ENCODE results near the gene WDR5. TPM values are rescaled to one million over a fixed set of nuclear protein-coding genes. Genes with fewer than 3 reads are reported as not detected.
"Not testable (repeated sequence)": the region's sequence is repeated elsewhere in the genome, so short reads cannot be mapped to it uniquely, and the experiment has no call there.

WDR5 gene
- total RNA-seq, 1 donor from 2014 or later, result 16.7 TPM

- Histone ChIP-seq H3K4me1 (no peaks in the 10 kb centered on the region), H3K4me3 (no peak overlapping the region), H3K36me3 (no peaks in the 10 kb centered on the region), H3K9me3 (no peaks in the 10 kb centered on the region), H3K27me3 (no peaks in the 10 kb centered on the region), H3K27ac (no peak overlapping the region)
- no peak for TF ChIP-seq POLR2AphosphoS5 (IDR thresholded peaks at IDR 0.05; ENCODE audit: insufficient read depth in 1 of 2, low read depth in 1 of 2)
- TF ChIP-seq CTCF (IDR thresholded peaks at IDR 0.05), result no peak
- no peak for TF ChIP-seq POLR2A (IDR thresholded peaks at IDR 0.05)
- no peak for DNase-seq (ENCODE audit: extremely low spot score in 2 of 2)
- intact Hi-C loops (cut with DNase I), result no loop called here
These were observed 23.3 kb upstream of the WDR5 start for GRCh38 chr9:134112561-134112960.

- DNase-seq (ENCODE audit: extremely low spot score in 2 of 2); H3K36me3 ChIP-seq; H3K27ac ChIP-seq; H3K4me3 ChIP-seq; H3K9me3 ChIP-seq; H3K27me3 ChIP-seq; intact Hi-C loops (cut with DNase I); H3K4me1 ChIP-seq: not testable (repeated sequence)
These were observed 16.9 kb upstream of the WDR5 start for GRCh38 chr9:134118972-134119371.

- H3K4me1 ChIP-seq, result no peaks in the 10 kb centered on the region
- TF ChIP-seq CTCF (IDR thresholded peaks at IDR 0.05) (no peak), POLR2AphosphoS5 (IDR thresholded peaks at IDR 0.05; ENCODE audit: insufficient read depth in 1 of 2, low read depth in 1 of 2) (no peak), POLR2A (IDR thresholded peaks at IDR 0.05) (no peak)
- H3K9me3 ChIP-seq, result no peaks in the 10 kb centered on the region
- H3K27me3 ChIP-seq, result no peaks in the 10 kb centered on the region
- no peak overlapping the region for H3K27ac ChIP-seq
- H3K4me3 ChIP-seq, result no peak overlapping the region
- intact Hi-C loops (cut with DNase I), result no loop called here
- H3K36me3 ChIP-seq, result no peaks in the 10 kb centered on the region
- no peak for DNase-seq (ENCODE audit: extremely low spot score in 2 of 2)
These were observed 12.1 kb upstream of the WDR5 start for GRCh38 chr9:134123764-134124128.

- no peak for TF ChIP-seq CTCF (IDR thresholded peaks at IDR 0.05)
- no peak for TF ChIP-seq POLR2A (IDR thresholded peaks at IDR 0.05)
- TF ChIP-seq POLR2AphosphoS5 (IDR thresholded peaks at IDR 0.05; ENCODE audit: insufficient read depth in 1 of 2, low read depth in 1 of 2), result no peak
- Histone ChIP-seq H3K9me3 (no peaks in the 10 kb centered on the region), H3K27ac (no peak overlapping the region), H3K27me3 (no peaks in the 10 kb centered on the region), H3K4me3 (no peak overlapping the region), H3K4me1 (peaks cover 6% of the 10 kb centered on the region), H3K36me3 (no peaks in the 10 kb centered on the region)
- DNase-seq (ENCODE audit: extremely low spot score in 2 of 2), result no peak
- intact Hi-C loops (cut with DNase I), result no loop called here
These were observed 10.3 kb upstream of the WDR5 start for GRCh38 chr9:134125413-134126095.

GRCh38 chr9:134126373-134126772 lies 9.5 kb upstream of the WDR5 start:
- H3K4me1 ChIP-seq, result peaks cover 12% of the 10 kb centered on the region
- DNase-seq (ENCODE audit: extremely low spot score in 2 of 2), result no peak
- no peak overlapping the region for H3K4me3 ChIP-seq
- intact Hi-C loops (cut with DNase I), result no loop called here
- H3K27me3 ChIP-seq, result no peaks in the 10 kb centered on the region
- TF ChIP-seq POLR2A (IDR thresholded peaks at IDR 0.05) (no peak), CTCF (IDR thresholded peaks at IDR 0.05) (no peak), POLR2AphosphoS5 (IDR thresholded peaks at IDR 0.05; ENCODE audit: insufficient read depth in 1 of 2, low read depth in 1 of 2) (no peak)
- H3K36me3 ChIP-seq, result no peaks in the 10 kb centered on the region
- H3K27ac ChIP-seq, result no peak overlapping the region
- H3K9me3 ChIP-seq, result no peaks in the 10 kb centered on the region

Measured in vagina (tissue), 2 donors.